ENCODE data around the gene SNAPC1.
A peak's percentile ranks its signal among the peaks of the same experiment; 100 is the strongest.

SNAPC1 gene

DNA sequence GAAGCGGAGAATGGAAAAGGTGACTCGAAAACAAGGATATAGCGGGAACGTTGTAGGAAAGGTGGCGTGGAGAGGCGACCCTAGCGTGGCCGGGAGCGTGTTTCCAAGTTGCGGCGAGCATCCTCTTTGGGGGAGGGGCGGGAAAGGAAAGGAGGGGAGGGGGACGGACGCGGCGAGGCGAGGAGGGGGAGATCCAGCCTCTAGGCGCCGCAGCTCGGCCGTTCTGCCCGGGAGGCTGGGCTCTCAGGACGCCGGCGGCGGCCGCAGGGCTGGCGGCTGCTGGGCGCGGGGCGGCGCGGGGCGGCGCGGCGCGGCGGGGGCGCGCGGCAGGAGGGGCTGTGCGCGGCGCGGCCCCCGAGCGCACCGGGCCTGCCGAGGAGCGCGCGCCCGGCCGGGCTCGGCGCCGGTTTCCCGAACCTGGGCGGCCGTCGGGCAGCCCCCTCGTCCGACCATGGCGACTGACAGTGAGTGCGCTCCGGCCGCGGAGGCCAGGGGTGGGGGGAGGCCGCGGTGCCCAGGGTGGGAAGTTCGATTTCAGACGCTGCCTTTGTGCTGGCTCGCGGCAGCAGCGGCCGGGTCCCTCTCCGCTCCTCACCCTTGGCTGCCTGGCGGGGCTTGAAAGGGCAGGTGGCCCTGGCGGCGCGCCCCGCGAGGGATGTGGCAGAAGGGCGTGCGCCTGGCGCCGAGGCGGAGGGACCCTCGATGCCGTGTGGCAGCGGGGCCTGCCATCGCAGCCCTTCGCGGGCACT lies 50.3 kb downstream of the SNAPC1 start, which contains the start of gene SYT16:
Gene SYT16 (plus strand): TSS at position 357 of the 749 bp plus-strand sequence.
- DNase-seq (ENCODE audit: low spot score): peak; percentile 43

DNA sequence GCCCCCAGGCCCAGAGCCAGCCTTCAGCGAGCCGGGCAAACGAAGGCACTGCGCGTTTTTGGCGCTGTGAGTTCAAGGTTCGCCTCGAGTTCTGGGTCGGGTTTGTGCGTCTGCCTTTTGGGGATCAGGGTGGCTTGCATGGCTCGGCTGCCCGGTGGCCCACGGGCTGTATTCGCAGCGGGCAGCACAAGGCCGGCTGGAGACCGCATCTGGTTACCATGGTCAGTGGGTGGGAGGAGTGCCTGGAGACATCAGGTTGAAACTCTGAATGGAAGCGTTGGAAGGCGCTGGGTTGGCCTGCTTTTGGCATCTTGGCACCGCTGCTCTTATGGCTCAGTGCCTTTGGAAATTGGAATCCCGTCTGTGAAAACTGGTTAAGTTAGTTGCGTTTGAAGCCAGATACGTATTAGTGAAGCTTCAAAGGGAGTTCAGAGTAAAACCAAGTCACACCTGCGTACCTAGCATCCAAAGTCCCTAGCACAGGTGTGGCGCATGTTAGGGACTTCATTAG lies 50.9 kb downstream of the SNAPC1 start:
- DNase-seq (ENCODE audit: low spot score): no peak

DNA sequence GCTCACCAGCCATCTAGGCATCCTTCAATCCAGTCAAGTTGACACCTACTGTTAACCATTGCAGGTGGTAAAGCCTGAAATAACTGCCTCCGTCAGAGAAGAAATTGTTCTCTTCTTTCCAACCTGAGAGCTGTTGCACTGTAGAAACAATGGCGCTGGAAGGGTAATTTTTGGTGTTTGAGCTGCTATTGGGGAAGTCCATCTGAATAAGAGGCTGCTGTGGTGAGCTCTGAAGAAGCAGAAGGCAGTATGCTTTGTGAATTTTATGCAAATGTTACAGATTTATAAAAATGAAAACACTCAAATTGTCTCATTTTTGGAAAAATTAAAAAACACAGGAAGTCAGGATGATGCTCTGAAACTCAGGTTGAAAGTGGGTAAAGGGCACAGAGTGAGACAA lies 60.2 kb downstream of the SNAPC1 start:
- DNase-seq (ENCODE audit: low spot score): no peak

DNA sequence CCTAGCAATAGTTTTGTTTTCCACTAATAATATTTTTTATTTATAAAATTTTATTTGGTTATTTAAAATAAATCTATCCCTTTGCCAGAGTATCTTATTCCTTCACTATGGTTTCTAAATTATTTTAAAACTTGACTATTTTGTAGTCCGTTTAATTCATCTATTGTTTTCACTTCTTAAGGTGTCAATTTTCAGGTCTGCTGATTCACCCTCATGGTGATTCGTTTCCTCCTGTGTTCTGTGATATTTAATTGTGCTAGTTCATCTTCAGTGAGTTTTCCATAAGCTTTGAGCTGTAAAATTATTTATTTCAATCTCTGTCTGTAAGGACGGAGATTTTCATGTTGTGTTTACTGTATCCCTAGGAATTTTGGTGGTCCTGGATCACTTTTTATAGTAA lies 70.6 kb downstream of the SNAPC1 start:
- no peak for DNase-seq (ENCODE audit: low spot score)

DNA sequence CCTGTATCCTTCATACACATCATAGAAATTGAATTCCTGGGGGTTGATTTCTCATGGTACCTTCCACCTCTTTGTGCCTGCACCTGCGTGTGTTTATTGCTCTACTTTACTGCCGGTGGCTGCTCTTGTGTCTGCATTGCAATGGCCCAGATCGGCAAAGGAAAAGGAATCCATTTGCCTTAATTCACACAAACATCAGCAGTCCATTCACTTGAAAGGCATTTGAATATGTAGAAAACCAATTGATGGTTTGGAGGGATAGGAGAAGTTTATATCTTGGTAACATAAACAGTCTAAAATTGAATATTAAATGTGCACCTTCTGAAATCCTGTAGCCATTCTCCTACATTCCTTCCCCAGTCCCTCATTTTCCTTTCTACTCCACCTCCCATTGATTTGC lies 74.0 kb downstream of the SNAPC1 start:
- DNase-seq (ENCODE audit: low spot score): no peak

DNA sequence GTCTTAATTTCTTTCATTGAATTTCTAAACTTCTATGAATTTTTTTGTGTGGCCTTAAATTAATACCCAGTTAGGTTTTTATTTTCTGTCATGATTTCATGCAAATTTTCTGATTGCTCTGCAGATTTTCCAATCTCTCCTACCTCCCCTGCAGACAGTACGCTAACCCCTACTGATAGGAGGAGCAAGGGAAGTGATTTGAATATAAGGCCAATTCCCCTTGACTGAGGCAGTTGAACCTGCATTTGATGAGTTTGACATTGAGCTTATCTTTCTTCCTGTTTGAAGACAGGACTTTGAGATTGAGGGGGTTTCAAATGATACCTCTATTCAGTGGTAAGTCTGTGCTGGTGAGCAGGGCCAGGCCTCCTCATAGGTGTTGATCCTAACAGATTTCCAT lies 74.6 kb downstream of the SNAPC1 start:
- no peak for DNase-seq (ENCODE audit: low spot score)

DNA sequence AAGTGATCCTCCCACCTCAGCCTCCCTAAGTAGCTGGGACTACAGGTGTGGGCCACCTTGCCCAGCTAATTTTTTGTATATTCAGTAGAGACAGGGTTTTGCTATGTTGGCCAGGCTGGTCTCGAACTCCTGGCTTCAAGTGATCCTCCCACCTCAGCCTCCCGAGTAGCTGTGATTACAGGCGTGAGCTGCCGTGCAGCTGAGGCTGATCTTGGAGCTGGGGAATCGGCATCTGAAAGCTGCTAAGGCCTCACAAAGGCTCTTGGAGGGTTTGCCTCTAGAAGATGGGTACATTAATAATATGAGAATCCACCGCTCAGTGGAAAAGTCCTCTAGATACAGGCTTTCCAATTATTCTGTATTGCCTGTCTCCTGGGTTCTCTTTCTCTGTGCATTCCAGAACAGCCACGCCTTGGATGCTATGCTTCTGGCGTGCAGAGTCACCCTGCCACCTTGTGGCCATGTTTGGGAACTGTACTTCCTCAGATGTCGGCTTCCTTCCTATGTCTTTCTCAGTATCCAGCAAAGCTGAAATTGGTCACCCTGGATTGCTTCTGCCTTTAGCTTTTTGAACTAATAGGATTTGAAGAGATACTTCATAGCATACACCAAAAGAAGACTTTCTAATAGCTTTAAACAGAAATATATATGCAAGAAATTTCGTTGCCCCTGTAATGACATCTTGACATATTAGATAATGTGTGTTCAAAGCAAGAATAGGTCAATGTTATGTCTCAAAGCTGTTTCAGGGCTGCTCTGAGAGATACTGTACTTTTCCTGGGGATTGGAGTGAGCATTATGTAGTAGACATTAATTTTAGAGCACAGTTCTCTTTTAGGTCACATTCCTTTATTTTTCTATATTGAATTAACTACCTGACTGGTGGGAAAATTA lies 75.4 kb downstream of the SNAPC1 start:
- DNase-seq (ENCODE audit: low spot score): peak; percentile 74

DNA sequence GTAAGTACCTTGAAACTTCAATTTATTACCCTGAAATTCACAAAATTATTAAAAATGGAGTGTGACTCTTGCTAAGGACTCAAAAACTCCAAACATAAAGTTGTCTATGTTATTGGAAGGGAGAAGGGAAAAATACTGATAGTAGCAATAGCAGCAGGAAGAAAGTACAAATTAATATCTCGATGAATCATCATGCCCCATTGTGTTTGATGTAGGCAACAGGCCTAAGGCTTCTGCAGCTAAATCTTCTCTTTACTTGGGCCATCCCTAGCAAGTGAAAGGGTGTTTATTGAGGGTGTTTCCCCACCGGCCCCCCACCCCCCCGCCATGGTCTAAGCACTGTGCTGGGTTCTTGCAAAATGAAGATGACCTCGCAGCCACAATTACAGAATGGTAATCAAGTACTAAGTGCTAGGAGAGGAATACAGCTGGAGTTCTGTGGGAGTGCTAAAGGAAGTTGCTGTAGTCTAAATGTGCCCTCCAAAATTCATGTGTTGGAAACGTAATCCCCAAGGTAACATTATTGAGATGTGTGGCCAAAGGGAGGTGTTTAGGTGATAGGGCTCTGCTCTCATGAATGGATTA lies 76.5 kb downstream of the SNAPC1 start:
- no peak for DNase-seq (ENCODE audit: low spot score)

DNA sequence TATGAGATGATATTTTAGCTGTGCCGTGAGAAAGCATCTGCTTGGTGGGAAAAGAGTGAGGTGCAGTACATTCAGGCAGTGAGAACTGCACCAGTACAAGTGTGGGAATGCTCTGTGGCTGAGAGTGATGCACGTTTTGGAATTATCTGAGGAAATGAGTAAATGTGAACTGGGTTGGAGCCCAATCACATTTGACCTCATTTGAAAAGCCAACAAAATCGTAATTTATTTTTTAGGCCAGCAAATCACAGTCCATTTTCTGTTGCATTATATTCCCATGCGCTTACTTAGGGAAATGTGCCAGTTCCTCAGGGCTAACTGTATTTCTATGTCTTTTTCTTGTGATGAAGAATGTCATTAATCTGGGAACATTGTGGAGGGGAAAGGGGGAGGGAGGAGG lies 77.3 kb downstream of the SNAPC1 start:
- no peak for DNase-seq (ENCODE audit: low spot score)

DNA sequence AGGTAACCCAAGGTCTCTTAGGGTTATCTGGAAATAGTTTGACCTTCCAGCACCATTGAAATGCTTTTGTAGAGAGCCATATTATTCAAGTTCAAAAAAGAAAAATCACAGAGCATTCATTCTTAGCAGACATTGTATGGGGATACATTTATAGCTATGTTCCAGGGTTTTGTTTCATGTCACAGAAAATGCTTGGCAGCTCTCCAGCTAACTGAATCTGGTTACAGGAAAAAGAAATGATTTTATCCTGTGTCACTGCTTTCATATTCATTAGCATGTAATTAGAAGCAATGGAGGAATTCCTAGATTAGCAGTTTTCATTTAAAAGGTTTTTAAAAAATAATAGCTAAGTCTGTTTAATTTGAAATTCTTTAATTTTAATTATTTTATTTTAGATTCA lies 78.9 kb downstream of the SNAPC1 start:
- no peak for DNase-seq (ENCODE audit: low spot score)
